ENCODE results near the gene TPCN1.

DNA sequence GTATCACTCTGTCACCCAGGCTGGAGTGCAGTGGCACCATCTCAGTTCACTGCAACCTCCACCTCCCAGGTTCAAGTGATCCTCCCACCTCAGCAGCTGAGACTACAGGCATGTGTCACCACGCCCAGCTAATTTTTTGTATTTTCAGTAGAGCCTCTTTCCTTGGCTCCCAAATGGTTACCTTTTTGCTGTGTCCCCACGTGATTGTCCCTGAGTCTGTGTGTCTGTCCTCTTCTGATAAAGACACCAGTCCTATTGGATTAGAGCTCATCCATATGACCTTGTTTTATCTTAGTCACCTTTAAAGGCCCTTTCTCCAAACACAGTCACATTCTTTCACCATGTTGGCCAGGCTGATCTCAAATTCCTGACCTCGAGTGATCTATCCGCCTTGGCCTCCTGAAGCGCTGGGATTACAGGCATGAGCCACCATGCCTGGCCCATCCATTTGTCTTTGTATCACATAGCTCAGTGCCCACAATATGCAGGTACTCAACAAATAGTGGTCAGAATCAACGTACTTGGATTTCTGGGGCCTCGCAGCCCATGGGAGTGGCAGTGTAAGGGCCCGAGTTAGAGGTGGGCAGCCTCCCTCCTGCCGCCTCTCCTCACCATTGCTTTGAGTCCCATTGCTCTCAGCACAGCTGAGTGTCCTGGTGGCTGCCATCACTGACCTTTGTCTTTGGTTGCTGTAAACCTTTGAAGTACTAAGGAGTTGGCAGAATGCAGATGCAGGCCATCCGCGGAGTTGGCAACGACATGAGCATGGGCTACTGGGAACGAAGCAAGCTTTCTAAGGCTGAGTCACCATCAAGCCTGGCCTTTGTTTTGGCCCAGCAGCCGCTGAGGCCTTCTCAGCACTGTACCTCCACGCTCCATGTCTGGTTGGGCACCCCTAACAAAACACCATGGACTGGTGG, 9.3 kb downstream of the TPCN1 start:
- TF ChIP-seq EZH2phosphoT487 (IDR thresholded peaks at IDR 0.05; ENCODE audit: unreplicated experiment) (no peak), EZH2 (IDR thresholded peaks at IDR 0.05; ENCODE audit: low read depth, unreplicated experiment) (no peak)
- TF ChIP-seq, protein P1, sequence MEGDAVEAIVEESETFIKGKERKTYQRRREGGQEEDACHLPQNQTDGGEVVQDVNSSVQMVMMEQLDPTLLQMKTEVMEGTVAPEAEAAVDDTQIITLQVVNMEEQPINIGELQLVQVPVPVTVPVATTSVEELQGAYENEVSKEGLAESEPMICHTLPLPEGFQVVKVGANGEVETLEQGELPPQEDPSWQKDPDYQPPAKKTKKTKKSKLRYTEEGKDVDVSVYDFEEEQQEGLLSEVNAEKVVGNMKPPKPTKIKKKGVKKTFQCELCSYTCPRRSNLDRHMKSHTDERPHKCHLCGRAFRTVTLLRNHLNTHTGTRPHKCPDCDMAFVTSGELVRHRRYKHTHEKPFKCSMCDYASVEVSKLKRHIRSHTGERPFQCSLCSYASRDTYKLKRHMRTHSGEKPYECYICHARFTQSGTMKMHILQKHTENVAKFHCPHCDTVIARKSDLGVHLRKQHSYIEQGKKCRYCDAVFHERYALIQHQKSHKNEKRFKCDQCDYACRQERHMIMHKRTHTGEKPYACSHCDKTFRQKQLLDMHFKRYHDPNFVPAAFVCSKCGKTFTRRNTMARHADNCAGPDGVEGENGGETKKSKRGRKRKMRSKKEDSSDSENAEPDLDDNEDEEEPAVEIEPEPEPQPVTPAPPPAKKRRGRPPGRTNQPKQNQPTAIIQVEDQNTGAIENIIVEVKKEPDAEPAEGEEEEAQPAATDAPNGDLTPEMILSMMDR (conservative IDR thresholded peaks at IDR 0.05; ENCODE audit: low read depth in 2 of 2): no peak
